GM11168 (cell line): ENCODE measurements around the gene NCEH1.

Source experiments
- in situ Hi-C: fragments of 300-500 bp; cut with MboI; formaldehyde crosslinking; loops from one replicate; pipeline ENCODE4 v1.12.0; 2022; ENCODE audit warnings: low sequenced_read_pairs; ENCODE audit not compliant: unreplicated experiment

Gene NCEH1

GRCh38 chr3:172592898-172593669 lies 117.8 kb downstream of the NCEH1 start:
- in situ Hi-C loops = loop anchor here (5.0 kb wide), 1 partner anchor 106 kb away; no protein-coding TSS in a partner anchor

GRCh38 chr3:172591876-172592771 lies 118.7 kb downstream of the NCEH1 start:
- in situ Hi-C loops = loop anchor here (5.0 kb wide), 1 partner anchor 105 kb away; no protein-coding TSS in a partner anchor

GRCh38 chr3:172591125-172591605 lies 119.7 kb downstream of the NCEH1 start:
- in situ Hi-C loops = loop anchor here (5.0 kb wide), 1 partner anchor 104 kb away; no protein-coding TSS in a partner anchor

GRCh38 chr3:172586436-172586835 lies 124.4 kb downstream of the NCEH1 start:
- in situ Hi-C loops = no loop called here

GRCh38 chr3:172585954-172586353 lies 124.9 kb downstream of the NCEH1 start:
- in situ Hi-C loops = no loop called here

- in situ Hi-C loops = no loop called here
These were observed 128.2 kb downstream of the NCEH1 start for GRCh38 chr3:172582712-172583111.

GRCh38 chr3:172581757-172582166 lies 129.1 kb downstream of the NCEH1 start:
- in situ Hi-C loops = no loop called here

GRCh38 chr3:172580680-172581401 lies 130.0 kb downstream of the NCEH1 start:
- in situ Hi-C loops = no loop called here
